HCT116 (cell line): ENCODE results near the gene TRPM6. TPM values are rescaled to one million over a fixed set of nuclear protein-coding genes. Genes with fewer than 3 reads are reported as not detected.

Experiments used
- ATAC-seq: fragments of 200-7000 bp; cut with Tn5 transposase; 2 replicates; pipeline ENCODE4 v1.9.1; 2020; ENCODE audit warnings: mild to moderate bottlenecking, moderate library complexity
- BruUV-seq: library from RNA; stranded (reverse); fragments of 400-500 nt; replicated peaks from 2 replicates; lab custom pipeline; 2021; lab: Mats Ljungman, UMichigan
- CTCF ChIA-PET: fragments of 300-600 bp; sonication (Branson Sonifier 250); formaldehyde crosslinking; loops from one replicate; lab custom pipeline; 2021; ENCODE audit warnings: antibody characterized with exemption; lab: Charles Lee
- POLR2A ChIA-PET: fragments of 300-600, 350-600 bp; sonication (Branson Sonifier 250); formaldehyde crosslinking; loops from one replicate; lab custom pipeline; 2021; ENCODE audit warnings: antibody characterized with exemption; lab: Charles Lee
- RAD21 ChIA-PET, 2 experiments: fragments of 300-600 bp; sonication (Branson Sonifier 250); formaldehyde crosslinking; loops; one replicate each; lab custom pipeline; 2023; ENCODE audit warnings: low total read pairs in 2 of 2; ENCODE audit not compliant: uncharacterized antibody in 2 of 2, unreplicated experiment in 2 of 2, low non-redundant PET in 1 of 2; lab: Charles Lee
- DNase-seq: peaks from one replicate; pipeline ENCODE4 v3.0.0-alpha.2; 2010; ENCODE audit warnings: low read depth, low spot score
- H2AFZ ChIP-seq: fragments of 200-600 bp; shearing (Covaris generic), sonication (generic); 2 replicates; pipeline ENCODE4 v1.6.1; 2017; ENCODE audit warnings: low read depth, mixed run types, mixed read lengths, antibody characterized with exemption, low read length; ENCODE audit not compliant: poor library complexity, severe bottlenecking
- H3K27ac ChIP-seq: 2 replicates; pipeline ENCODE4 v1.5.1; 2012; ENCODE audit warnings: low read depth, low read length
- H3K27me3 ChIP-seq: fragments of 200-600 bp; sonication (generic); 2 replicates; pipeline ENCODE4 v1.6.1; 2016; ENCODE audit warnings: mixed run types, low read length, mixed read lengths; ENCODE audit not compliant: insufficient read depth
- H3K36me3 ChIP-seq, 2 experiments: fragments of 200-500 bp in 1 of 2; fragments of 200-600 bp in 1 of 2; sonication (Bioruptor generic) in 1 of 2; sonication (generic) in 1 of 2; 2 replicates each; pipeline versions ENCODE4 v1.5.1 to v1.6.1; 2014 to 2016; ENCODE audit warnings: low read length in 2 of 2, inconsistent platforms in 1 of 2, mixed read lengths in 1 of 2, mixed run types in 1 of 2; ENCODE audit not compliant: insufficient read depth in 2 of 2, control insufficient read depth in 1 of 2
- H3K4me1 ChIP-seq, 2 experiments: fragments of 200-600 bp in 1 of 2; sonication (generic) in 1 of 2; 2 replicates each; pipeline versions ENCODE4 v1.5.1 to v1.6.1; 2012 to 2017; ENCODE audit warnings: low read length in 2 of 2, inconsistent platforms in 1 of 2, mild to moderate bottlenecking in 1 of 2, mixed read lengths in 1 of 2, mixed run types in 1 of 2, moderate library complexity in 1 of 2; ENCODE audit not compliant: insufficient read depth in 2 of 2, control insufficient read depth in 1 of 2
- H3K4me2 ChIP-seq: fragments of 200-600 bp; sonication (generic); 2 replicates; pipeline ENCODE4 v1.6.1; 2017; ENCODE audit warnings: mixed run types, low read length, mixed read lengths
- H3K4me3 ChIP-seq, 2 experiments: fragments of 200-600 bp in 1 of 2; sonication (generic) in 1 of 2; replicated peaks in 1 of 2; 2 replicates each; pipeline ENCODE4 v1.5.1; 2011 to 2016; ENCODE audit warnings: low read length in 2 of 2, control low read depth in 1 of 2, low read depth in 1 of 2, mild to moderate bottlenecking in 1 of 2, mixed read lengths in 1 of 2, mixed run types in 1 of 2
- H3K79me2 ChIP-seq: fragments of 200-600 bp; sonication (generic); 2 replicates; pipeline ENCODE4 v1.6.1; 2017; ENCODE audit warnings: mild to moderate bottlenecking, mixed run types, low read length, moderate library complexity, mixed read lengths; ENCODE audit not compliant: insufficient read depth
- H3K9ac ChIP-seq: fragments of 200-600 bp; sonication (generic); 2 replicates; pipeline ENCODE4 v1.6.1; 2016; ENCODE audit warnings: low read length, mixed read lengths
- H3K9me2 ChIP-seq: fragments of 200-600 bp; sonication (generic), shearing (Covaris generic); 2 replicates; pipeline ENCODE4 v1.6.1; 2017; ENCODE audit warnings: mixed run types, mild to moderate bottlenecking, moderate library complexity; ENCODE audit not compliant: insufficient read depth
- H3K9me3 ChIP-seq, 2 experiments: fragments of 200-500 bp in 1 of 2; fragments of 200-600 bp in 1 of 2; sonication (Bioruptor generic) in 1 of 2; sonication (generic) in 1 of 2; 2 replicates each; pipeline ENCODE4 v1.6.1; 2014 to 2017; ENCODE audit warnings: low read length in 2 of 2, mixed read lengths in 2 of 2, inconsistent platforms in 1 of 2, low read depth in 1 of 2, mild to moderate bottlenecking in 1 of 2, mixed run types in 1 of 2, moderate library complexity in 1 of 2; ENCODE audit not compliant: control insufficient read depth in 1 of 2, insufficient read depth in 1 of 2
- H4K20me1 ChIP-seq: fragments of 200-600 bp; sonication (generic), shearing (Covaris generic); 2 replicates; pipeline ENCODE4 v1.6.1; 2017; ENCODE audit warnings: mixed run types, mild to moderate bottlenecking, moderate library complexity; ENCODE audit not compliant: insufficient read depth
- ELF1 ChIP-seq: IDR thresholded peaks from 2 replicates; pipeline ENCODE4 v1.6.1; 2012; ENCODE audit warnings: low read depth, borderline replicate concordance
- RAD21 ChIP-seq: IDR thresholded peaks from 2 replicates; pipeline ENCODE4 v1.6.1; 2012; ENCODE audit warnings: low read depth, mild to moderate bottlenecking
- TCF7L2 ChIP-seq: IDR thresholded peaks from 2 replicates; pipeline ENCODE4 v1.7.0; 2011; ENCODE audit warnings: borderline replicate concordance, inconsistent platforms; ENCODE audit not compliant: insufficient read depth, insufficient read length; ENCODE audit errors: extremely low read depth
- ZBTB33 ChIP-seq: IDR thresholded peaks from 2 replicates; pipeline ENCODE4 v1.6.1; 2011; ENCODE audit warnings: mild to moderate bottlenecking, low read length, moderate library complexity; ENCODE audit not compliant: insufficient replicate concordance; ENCODE audit errors: extremely low read depth
- intact Hi-C: fragments of 100-400 bp; cut with micrococcal nuclease; formaldehyde crosslinking; loops from 2 replicates; pipeline ENCODE4 v1.10.0; 2022
- total RNA-seq: library from RNA; stranded (reverse); gene quantifications from one replicate; pipeline ENCODE4 v1.2.1, GENCODE V29; 2021; ENCODE audit not compliant: unreplicated experiment
- TF ChIP-seq, protein P1 (sequence below): IDR thresholded peaks from 2 replicates; pipeline ENCODE4 v1.6.1; 2012; ENCODE audit warnings: low read depth

The TRPM6 gene
- total RNA-seq, 1 experiment from 2014 or later = 0.44 TPM

- CTCF ChIA-PET = no interaction called here
- TF ChIP-seq ELF1 (no peak), RAD21 (no peak), ZBTB33 (no peak), TCF7L2 (no peak)
- TF ChIP-seq, protein P1, sequence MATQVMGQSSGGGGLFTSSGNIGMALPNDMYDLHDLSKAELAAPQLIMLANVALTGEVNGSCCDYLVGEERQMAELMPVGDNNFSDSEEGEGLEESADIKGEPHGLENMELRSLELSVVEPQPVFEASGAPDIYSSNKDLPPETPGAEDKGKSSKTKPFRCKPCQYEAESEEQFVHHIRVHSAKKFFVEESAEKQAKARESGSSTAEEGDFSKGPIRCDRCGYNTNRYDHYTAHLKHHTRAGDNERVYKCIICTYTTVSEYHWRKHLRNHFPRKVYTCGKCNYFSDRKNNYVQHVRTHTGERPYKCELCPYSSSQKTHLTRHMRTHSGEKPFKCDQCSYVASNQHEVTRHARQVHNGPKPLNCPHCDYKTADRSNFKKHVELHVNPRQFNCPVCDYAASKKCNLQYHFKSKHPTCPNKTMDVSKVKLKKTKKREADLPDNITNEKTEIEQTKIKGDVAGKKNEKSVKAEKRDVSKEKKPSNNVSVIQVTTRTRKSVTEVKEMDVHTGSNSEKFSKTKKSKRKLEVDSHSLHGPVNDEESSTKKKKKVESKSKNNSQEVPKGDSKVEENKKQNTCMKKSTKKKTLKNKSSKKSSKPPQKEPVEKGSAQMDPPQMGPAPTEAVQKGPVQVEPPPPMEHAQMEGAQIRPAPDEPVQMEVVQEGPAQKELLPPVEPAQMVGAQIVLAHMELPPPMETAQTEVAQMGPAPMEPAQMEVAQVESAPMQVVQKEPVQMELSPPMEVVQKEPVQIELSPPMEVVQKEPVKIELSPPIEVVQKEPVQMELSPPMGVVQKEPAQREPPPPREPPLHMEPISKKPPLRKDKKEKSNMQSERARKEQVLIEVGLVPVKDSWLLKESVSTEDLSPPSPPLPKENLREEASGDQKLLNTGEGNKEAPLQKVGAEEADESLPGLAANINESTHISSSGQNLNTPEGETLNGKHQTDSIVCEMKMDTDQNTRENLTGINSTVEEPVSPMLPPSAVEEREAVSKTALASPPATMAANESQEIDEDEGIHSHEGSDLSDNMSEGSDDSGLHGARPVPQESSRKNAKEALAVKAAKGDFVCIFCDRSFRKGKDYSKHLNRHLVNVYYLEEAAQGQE = no peak
- H3K9me2 ChIP-seq = no peaks in the 10 kb centered on the region
- no peaks in the 10 kb centered on the region for H4K20me1 ChIP-seq
- POLR2A ChIA-PET = no interaction called here
- no peak for ATAC-seq
- no peak overlapping the region for H2AFZ ChIP-seq
- BruUV-seq = no TSS peak
- DNase-seq = no peak
- no peaks in the 10 kb centered on the region for H3K36me3 ChIP-seq
- no peaks in the 10 kb centered on the region for H3K79me2 ChIP-seq
- no peak overlapping the region for H3K9ac ChIP-seq
- no peaks in the 10 kb centered on the region for H3K4me1 ChIP-seq
- RAD21 ChIA-PET = no interaction called here
- H3K27ac ChIP-seq = no peak overlapping the region
- no peak overlapping the region for H3K4me2 ChIP-seq
- H3K4me3 ChIP-seq = no peak overlapping the region
- no peaks in the 10 kb centered on the region for H3K9me3 ChIP-seq
- intact Hi-C loops = no loop called here
- H3K27me3 ChIP-seq = peaks cover 38% of the 10 kb centered on the region
These were observed 205.8 kb downstream of the TRPM6 start for GRCh38 chr9:74681906-74682305.
